ENCODE measurements around the gene PIP4K2C. TPM values are rescaled to one million over a fixed set of nuclear protein-coding genes. Genes with fewer than 3 reads are reported as not detected.

PIP4K2C gene
- total RNA-seq, 2 donors from 2014 or later: 33.4 to 39.9 TPM

- Histone ChIP-seq H3K27me3 (replicated peaks; ENCODE audit: insufficient read depth) (no peaks in the 10 kb centered on the region), H3K36me3 (peaks cover 12% of the 10 kb centered on the region), H3K9me3 (no peaks in the 10 kb centered on the region), H3K4me3 (no peak overlapping the region), H3K27ac (no peak overlapping the region), H3K4me1 (ENCODE audit: control insufficient read depth in 1 of 2, low read depth in 2 of 2) (peaks cover 4 to 5% of the 10 kb centered on the region in 2 donors)
- TF ChIP-seq, protein P1, sequence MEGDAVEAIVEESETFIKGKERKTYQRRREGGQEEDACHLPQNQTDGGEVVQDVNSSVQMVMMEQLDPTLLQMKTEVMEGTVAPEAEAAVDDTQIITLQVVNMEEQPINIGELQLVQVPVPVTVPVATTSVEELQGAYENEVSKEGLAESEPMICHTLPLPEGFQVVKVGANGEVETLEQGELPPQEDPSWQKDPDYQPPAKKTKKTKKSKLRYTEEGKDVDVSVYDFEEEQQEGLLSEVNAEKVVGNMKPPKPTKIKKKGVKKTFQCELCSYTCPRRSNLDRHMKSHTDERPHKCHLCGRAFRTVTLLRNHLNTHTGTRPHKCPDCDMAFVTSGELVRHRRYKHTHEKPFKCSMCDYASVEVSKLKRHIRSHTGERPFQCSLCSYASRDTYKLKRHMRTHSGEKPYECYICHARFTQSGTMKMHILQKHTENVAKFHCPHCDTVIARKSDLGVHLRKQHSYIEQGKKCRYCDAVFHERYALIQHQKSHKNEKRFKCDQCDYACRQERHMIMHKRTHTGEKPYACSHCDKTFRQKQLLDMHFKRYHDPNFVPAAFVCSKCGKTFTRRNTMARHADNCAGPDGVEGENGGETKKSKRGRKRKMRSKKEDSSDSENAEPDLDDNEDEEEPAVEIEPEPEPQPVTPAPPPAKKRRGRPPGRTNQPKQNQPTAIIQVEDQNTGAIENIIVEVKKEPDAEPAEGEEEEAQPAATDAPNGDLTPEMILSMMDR (IDR thresholded peaks at IDR 0.05): no peak
- DNase-seq (ENCODE audit: low spot score): no peak
- ATAC-seq (ENCODE audit: insufficient number of reproducible peaks, low FRiP score, low read depth): no peak
Observed at GRCh38 chr12:57626921-57627445, 36.0 kb downstream of the PIP4K2C start.

DNA sequence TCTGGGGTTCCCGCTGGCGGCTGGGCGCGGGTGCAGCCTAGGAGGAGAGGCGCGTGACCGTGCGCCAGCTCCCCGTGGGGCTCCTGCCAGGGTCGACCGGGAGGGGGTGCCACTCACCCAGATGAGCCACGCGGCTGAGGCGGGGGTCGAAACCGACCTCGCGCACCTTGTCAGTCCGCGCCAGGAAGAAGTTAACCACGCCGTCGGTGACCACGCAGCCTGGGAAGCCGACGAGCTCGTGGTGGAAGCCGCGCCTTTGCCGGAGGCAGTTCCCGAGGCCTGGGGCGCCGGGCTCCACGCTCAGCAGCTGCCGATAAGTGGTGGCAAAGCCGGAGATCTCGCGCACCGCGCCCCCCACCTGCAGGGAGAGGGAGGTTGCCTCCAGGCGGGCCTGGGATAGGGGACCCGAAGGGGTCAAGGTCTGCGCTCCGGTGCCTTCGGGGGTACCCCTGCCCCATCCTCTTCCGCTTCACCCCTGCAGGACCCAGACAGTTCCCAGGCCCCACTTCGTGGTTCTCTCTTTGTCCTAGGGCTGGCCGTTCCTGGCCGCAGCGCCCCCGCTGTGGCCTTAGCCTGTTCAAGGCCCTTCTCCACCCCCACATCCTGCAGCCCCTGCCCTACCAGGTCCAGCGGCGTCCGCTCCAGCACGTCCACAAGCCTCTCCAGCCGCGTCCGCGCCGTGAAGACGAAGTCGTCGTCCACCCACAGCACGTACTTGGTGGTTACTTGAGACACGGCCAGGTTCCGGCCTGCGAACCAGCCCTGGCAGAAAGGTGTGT is 36.7 kb downstream of the PIP4K2C start:
- Histone ChIP-seq H3K36me3 (peaks cover 12% of the 10 kb centered on the region), H3K9me3 (no peaks in the 10 kb centered on the region), H3K4me1 (ENCODE audit: control insufficient read depth in 1 of 2, low read depth in 2 of 2) (peaks cover 7 to 11% of the 10 kb centered on the region in 2 donors), H3K27ac (no peak overlapping the region), H3K27me3 (replicated peaks; ENCODE audit: insufficient read depth) (no peaks in the 10 kb centered on the region), H3K4me3 (no peak overlapping the region)
- no peak for DNase-seq (ENCODE audit: low spot score)
- TF ChIP-seq, protein P1 (IDR thresholded peaks at IDR 0.05): no peak
- no peak for ATAC-seq (ENCODE audit: insufficient number of reproducible peaks, low FRiP score, low read depth)

DNA sequence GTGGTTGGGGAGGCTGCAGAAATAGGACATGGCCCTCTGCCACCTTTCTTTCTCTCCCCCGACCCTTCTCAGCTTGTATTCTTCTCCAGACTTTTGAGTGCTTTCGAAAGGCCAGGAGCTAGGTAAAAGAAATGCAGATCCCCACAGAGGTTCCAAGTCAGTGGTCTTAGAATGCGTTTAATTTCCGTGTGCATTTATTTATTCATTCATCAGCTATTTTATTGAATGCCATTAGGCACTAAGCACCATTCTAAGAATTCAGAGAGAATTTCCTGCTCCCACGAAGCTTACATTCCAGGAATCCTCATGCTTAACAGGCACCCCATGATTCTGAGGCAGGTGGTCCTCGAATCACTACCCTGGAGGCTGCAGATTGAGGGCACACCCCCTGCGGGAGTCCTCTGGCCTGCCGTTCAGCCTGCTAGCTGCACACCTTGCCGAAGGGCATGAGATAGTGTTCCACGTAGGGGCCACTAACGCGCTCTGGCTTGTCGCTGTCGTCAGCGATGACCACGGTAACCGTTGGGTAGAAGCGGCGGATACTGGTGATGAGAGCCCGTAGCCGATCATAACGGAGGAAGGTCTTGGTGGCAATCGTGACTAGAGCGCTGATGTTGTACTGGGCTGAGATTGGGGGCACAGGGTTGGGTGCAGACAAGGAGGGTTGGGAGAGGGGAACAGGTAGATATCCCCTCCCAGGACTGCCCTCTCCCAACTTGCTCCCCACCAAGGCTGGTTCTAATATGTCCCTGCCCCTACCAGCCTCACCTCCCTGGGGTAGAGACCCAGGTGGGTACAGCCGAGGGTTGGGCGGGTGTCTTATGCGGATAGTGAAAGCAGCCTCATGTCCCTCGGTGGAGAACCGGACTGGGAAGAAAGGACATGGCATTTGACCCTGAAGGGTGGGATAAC is 37.5 kb downstream of the PIP4K2C start:
- no peak overlapping the region for H3K27ac ChIP-seq

DNA sequence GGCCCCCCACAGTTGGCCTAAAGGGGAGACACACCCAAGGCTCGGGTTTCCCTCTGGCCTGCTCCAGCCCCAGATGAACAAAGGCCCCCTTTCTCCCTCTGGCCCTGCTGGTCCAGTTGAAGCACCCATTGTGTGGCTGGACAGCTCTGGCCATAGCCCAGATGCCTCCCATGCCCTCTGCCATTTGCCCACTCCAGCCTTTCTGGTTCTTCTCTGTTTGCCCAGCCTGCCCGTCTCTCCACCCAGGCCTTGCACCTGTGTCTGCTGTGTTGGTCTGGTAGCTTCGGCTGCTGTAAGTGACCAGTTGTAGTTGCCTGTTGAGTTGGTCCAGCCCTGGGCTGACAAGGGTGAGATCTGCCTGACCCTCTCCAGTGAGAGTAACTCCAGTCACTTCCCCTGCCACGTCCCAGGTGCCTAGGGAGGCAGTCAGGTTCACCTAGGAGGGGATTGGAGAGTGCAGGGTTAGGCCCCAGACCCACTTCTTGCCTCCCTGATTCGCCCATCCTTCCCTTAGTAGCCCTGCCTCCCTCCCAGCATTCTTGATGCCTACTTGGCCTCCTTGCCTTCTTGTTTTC is 39.0 kb downstream of the PIP4K2C start:
- Histone ChIP-seq H3K4me3 (no peak overlapping the region), H3K27me3 (replicated peaks; ENCODE audit: insufficient read depth) (no peaks in the 10 kb centered on the region), H3K36me3 (peaks cover 12% of the 10 kb centered on the region), H3K4me1 (ENCODE audit: control insufficient read depth in 1 of 2, low read depth in 2 of 2) (peaks cover 7 to 17% of the 10 kb centered on the region in 2 donors), H3K27ac (no peak overlapping the region), H3K9me3 (no peaks in the 10 kb centered on the region)
- ATAC-seq (ENCODE audit: insufficient number of reproducible peaks, low FRiP score, low read depth): no peak
- TF ChIP-seq, protein P1 (IDR thresholded peaks at IDR 0.05): no peak
- DNase-seq (ENCODE audit: low spot score): no peak

More for the DNA sequence above, 37.5 kb downstream of the PIP4K2C start:
- ATAC-seq (ENCODE audit: insufficient number of reproducible peaks, low FRiP score, low read depth) (no peak), DNase-seq (ENCODE audit: low spot score) (no peak)
- Histone ChIP-seq H3K36me3 (peaks cover 12% of the 10 kb centered on the region), H3K4me1 (ENCODE audit: control insufficient read depth in 1 of 2, low read depth in 2 of 2) (peaks cover 7 to 16% of the 10 kb centered on the region in 2 donors), H3K27me3 (replicated peaks; ENCODE audit: insufficient read depth) (no peaks in the 10 kb centered on the region), H3K9me3 (no peaks in the 10 kb centered on the region), H3K4me3 (no peak overlapping the region)
- TF ChIP-seq, protein P1 (IDR thresholded peaks at IDR 0.05): no peak
